ENCODE results near the gene GRIN2A.
A peak's percentile ranks its signal among the peaks of the same experiment; 100 is the strongest.

GRIN2A gene

GRCh38 chr16:10085078-10085798 lies 97.0 kb downstream of the GRIN2A start:
- TF ChIP-seq, protein P1, sequence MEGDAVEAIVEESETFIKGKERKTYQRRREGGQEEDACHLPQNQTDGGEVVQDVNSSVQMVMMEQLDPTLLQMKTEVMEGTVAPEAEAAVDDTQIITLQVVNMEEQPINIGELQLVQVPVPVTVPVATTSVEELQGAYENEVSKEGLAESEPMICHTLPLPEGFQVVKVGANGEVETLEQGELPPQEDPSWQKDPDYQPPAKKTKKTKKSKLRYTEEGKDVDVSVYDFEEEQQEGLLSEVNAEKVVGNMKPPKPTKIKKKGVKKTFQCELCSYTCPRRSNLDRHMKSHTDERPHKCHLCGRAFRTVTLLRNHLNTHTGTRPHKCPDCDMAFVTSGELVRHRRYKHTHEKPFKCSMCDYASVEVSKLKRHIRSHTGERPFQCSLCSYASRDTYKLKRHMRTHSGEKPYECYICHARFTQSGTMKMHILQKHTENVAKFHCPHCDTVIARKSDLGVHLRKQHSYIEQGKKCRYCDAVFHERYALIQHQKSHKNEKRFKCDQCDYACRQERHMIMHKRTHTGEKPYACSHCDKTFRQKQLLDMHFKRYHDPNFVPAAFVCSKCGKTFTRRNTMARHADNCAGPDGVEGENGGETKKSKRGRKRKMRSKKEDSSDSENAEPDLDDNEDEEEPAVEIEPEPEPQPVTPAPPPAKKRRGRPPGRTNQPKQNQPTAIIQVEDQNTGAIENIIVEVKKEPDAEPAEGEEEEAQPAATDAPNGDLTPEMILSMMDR (conservative IDR thresholded peaks at IDR 0.05; ENCODE audit: low read depth, low read length): no peak
- no peak overlapping the region for H3K4me3 ChIP-seq (ENCODE audit: low read depth, low read length)
- no peak for DNase-seq (ENCODE audit: low read depth)

GRCh38 chr16:10083301-10083700 lies 98.9 kb downstream of the GRIN2A start:
- H3K4me3 ChIP-seq (ENCODE audit: low read depth, low read length): no peak overlapping the region
- TF ChIP-seq, protein P1 (conservative IDR thresholded peaks at IDR 0.05; ENCODE audit: low read depth, low read length): no peak
- DNase-seq (ENCODE audit: low read depth): no peak

DNA sequence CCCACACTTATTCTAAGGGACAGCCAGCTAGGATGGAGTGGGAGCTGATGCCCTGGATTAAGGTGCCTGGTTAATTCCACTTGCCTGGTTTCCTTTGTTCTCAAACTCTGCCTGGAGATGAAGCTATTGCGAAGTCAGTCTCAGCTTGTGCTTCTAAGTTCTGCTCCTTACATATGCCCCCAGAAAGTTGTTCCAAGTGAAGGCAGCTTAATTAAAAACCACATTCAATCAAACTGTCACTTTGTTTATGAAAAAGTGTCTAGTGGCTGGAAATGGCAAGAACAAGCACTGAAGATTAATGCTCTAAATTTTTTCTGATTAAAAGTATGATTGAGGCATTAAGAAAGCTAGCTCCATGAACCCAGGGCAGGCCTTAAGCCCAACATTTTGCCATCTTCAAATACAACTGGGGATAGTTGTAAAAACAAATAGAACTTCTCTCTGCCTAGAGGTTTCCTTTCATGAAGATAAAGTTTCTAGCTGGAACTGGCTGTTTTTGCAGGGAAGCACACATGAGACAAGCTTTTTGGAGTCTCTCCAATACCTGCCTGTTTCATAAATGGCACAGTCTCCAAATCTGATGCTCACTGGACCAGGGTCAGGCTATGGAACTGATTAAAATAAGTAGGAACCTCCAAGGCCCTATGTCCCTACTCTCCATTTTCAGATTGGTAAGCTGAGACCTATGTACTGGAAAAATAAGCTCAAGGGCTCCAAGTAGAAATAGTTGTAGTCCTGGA lies 100.9 kb downstream of the GRIN2A start:
- no peak for DNase-seq (ENCODE audit: low read depth)
- TF ChIP-seq, protein P1 (conservative IDR thresholded peaks at IDR 0.05; ENCODE audit: low read depth, low read length): no peak
- no peak overlapping the region for H3K4me3 ChIP-seq (ENCODE audit: low read depth, low read length)

- no peak overlapping the region for H3K4me3 ChIP-seq (ENCODE audit: low read depth, low read length)
- TF ChIP-seq, protein P1 (conservative IDR thresholded peaks at IDR 0.05; ENCODE audit: low read depth, low read length): no peak
- peak; percentile 5 for DNase-seq (ENCODE audit: low read depth)
These were observed 102.0 kb downstream of the GRIN2A start for GRCh38 chr16:10080051-10080772.

DNA sequence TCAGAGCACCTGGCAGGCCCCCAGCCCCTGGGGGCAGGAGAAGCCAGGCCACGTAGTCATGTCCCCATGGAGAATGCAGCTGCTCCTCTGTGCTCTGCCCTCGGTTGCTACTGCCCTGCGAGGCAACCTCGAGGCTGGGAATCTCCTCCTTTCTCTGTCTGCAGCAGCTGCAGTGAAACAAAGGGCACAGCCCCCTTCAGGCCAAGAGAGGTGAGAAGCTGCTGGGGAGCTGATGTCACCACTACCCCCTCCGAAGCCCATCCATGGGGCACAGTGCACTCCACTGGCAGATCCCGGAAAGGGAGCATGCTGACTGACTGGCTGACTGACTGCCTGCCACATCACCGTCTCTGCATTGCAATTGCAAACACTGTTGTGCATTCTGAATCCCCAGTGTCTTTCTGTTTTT lies 103.7 kb downstream of the GRIN2A start:
- H3K4me3 ChIP-seq (ENCODE audit: low read depth, low read length): no peak overlapping the region
- TF ChIP-seq, protein P1 (conservative IDR thresholded peaks at IDR 0.05; ENCODE audit: low read depth, low read length): no peak

GRCh38 chr16:10077861-10078260 lies 104.4 kb downstream of the GRIN2A start:
- DNase-seq (ENCODE audit: low read depth): no peak
- TF ChIP-seq, protein P1 (conservative IDR thresholded peaks at IDR 0.05; ENCODE audit: low read depth, low read length): no peak
- no peak overlapping the region for H3K4me3 ChIP-seq (ENCODE audit: low read depth, low read length)

More for the DNA sequence above, 103.7 kb downstream of the GRIN2A start:
- DNase-seq (ENCODE audit: low read depth): no peak

All from choroid plexus epithelial cell (primary cell).